SW 1271 (cell line): ENCODE data around the gene TNIK.

Experiments used
- DNase-seq, 2 experiments: peaks; one replicate each; lab custom pipeline; 2025; lab: John Stamatoyannopoulos, UW

The TNIK gene

DNA sequence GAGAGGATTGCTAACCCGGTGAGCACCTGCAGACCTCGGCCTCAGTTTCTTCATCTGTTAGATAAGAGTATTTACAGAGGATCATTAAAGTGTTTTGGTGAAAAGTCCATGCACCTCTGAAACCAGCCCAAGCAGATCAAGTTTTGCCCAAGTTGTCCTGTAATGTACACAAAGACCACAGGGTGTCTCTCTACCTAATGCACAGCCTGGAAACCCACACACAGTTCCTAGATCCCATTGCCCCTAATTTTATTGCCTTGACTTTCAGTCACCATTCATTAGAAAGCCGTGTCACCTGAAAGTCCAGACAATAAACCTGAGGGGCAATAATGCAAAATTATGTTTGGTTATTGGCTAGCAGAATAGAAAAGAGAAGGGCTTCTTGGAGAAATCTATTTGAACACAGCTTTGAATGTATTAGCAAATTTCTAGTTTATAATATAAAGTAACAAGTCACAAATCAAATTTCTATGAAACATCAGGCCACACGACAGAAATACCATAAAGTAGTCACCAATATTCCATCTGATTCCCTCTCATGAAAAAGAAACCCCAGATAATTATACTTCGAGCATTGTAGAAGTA, 272.4 kb downstream of the TNIK start:
- DNase-seq, result peak in 1 of 2 experiments; percentile 38

DNA sequence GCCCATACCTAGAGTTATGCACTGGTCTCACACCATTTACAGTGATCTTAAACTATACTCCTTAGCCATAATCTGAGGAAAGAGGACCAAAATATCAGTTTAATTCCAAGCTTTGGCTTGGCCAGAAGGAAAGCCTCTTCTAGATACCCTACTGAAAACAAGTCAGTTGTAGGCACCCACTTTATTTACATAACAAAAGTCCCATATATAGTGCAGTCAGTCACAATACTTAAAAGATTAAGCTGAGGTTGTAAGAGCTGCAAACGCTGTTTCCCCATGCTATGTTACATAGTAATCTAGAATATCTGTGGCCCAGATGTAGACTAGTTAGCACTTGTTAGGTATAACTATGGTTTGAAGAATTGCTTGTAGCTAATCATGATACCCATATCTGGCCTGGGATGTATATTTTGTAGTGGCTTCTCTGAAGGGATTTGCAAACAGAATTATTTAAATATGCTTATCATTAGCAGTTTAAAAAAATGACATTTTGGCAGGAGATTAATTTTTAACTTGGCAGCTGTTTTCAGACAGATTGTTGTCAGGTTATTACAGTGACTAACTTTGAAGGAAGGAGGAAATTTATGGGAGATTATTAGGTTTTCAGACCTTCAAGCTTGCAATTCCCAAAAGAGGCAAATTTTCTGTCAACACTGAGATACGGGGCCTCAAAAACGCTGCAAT, 273.2 kb downstream of the TNIK start:
- DNase-seq, result no peak

DNA sequence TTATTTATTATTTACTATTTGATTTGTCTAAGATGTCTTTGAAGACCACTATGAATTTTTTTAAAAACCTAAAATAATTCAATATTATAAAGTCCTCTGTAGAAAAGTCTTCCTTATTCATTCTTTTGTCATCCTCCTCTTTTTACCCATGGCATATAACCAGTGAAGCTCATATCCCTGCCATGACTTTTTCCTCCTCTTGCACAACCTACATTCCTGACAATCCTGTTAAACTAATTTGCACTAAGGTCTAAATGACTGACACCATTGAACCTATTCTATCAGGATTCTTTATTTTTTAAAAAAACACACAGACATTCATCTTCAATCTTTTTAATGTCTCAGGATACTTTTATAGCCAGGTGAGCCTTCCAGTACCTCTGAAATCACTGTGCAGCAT, 273.8 kb downstream of the TNIK start:
- DNase-seq, result no peak

DNA sequence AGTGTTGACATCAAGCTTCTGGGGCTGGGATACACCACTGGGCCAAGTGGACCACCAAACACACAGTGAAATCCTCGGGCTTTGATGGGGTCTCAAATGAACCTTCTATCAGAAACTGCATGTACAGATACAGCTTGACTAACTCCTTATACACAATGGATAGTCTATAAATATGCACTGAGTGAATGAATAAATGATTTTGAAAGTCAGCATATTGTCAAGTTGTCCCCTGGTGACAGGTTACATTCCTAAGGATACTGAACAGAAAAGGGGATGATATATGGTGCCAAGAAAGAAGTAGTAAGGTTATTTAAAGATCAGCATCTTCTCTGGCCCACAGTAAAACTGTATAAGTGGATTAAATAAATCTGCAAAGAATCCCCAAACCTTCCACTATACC, 274.2 kb downstream of the TNIK start:
- DNase-seq, result no peak

DNA sequence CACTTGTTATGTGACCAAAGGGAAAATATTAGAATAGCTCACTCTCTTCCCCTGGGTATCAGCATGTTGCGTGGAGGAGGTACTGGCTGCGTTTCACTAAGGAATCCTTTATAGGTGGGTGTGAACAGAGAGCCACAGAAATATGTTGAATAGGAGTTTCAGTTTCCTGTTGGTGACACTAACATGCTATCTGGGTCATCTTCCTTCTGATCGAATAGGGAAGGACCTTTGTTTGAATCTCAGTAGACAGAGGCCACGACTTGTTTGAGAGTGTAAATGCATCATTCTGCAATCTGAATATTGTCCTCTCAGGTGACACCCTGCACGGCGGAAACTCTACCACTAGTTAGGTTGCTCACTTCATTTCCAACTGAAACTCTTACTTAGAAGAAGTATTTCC, 275.8 kb downstream of the TNIK start:
- DNase-seq, result no peak

DNA sequence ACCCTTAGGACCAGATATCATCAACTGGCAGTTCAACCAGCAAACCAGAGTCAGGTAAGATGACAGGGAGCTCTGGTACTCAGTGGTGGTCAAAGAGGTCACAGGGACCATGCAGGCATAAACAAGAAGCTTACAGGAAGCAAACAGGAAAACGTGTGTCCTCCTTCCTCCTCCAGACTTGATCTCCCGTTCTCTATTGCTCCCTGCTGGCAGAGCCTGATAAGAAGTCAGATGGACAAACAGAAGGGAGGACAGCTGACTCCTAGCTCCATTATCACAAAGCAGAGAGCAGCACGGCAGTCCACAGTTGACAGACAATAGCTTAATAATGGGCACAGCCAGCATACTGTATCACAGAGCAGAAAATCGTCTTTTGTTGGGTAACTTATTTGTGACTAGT, 277.2 kb downstream of the TNIK start:
- DNase-seq, result no peak

DNA sequence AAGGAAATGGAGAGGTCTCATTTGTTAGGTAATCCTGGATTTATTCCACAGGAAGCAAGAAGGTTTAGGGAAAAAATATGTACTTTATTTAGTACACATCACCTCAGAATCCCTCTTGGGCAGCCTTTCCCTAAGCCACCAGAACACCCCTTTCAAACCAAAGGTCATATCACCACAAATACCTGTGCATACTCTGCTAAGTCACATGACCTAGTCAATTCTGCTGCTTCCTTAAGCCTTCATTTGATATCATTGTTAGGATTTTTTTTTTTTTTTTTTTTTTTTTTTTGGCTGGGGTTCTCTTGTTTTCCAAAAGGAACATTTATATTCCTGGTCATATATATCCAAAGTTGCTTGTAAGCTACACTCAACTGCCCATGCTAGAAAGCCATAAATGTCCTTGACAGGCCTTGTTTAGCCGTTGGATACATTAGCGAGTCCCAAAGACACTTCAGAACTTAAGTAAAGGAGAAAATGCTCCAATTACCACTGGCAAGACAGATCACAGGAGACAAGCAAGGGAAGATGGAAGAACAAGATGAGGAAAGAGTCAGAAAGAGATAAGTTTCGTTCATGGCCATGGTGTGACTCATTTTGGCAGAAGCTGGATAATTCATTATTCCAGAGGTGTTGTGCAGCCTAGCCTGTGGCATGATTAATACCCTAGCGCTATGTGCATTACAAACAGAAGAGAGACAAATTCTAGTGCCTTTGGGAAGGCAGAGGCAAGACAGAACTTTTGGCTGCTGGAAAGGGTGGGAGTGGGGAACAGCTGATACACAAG, 278.1 kb downstream of the TNIK start:
- DNase-seq, result no peak

DNA sequence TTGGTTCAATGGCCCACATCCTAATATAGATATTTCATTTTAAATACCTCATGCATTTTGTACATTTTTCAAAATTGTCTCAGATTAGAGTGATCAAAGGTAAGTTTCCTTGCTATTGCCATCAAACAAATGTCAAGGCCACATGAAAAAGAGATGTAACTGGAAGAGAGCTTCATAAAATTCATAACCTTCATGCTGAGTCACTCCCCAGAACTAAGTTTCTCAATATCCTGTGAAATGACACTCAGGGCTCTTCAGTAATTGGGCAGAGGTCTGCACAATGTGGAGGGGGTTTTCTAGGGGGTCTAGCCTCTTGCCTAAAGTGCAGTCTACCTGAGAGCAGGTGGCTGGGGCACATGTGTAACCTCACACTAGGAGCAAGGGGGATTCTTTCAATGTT, 281.5 kb downstream of the TNIK start:
- no peak for DNase-seq

DNA sequence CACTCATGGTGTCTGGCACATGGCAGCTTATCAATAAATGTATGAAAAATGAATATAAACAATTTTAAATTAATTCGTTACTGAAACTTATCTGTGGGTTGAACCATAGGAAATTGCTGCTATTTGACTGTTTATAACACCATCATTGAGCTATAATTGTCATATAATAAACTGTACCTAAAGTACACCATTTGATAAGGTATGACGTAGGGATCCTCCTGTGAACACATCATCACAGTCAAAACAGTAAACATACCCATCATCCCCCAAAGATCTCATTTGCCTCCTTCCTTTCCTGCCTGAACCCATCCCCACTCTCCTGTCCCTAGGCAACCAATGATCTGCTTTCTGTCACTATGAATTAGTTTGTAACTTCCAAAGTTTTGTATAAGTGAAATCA, 282.7 kb downstream of the TNIK start:
- DNase-seq, result no peak

DNA sequence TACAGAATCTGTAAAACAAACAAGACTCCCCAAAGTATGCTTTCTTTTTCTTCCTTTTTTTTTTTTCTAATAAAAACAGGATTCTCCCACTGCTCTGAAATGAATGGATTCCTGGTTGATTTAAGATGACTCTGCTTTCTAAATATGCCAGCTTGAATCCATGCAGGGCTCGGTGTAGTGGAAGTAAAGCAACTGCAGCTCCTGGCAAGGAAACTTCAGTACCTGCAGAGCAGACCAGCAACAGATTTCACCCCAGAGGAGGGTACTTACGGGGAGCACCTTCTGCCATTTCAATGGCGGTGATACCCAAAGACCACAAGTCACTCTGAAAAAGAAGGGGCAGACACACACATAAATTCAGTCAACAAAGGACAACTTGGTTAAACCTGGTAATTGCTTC, 283.1 kb downstream of the TNIK start:
- no peak for DNase-seq

DNA sequence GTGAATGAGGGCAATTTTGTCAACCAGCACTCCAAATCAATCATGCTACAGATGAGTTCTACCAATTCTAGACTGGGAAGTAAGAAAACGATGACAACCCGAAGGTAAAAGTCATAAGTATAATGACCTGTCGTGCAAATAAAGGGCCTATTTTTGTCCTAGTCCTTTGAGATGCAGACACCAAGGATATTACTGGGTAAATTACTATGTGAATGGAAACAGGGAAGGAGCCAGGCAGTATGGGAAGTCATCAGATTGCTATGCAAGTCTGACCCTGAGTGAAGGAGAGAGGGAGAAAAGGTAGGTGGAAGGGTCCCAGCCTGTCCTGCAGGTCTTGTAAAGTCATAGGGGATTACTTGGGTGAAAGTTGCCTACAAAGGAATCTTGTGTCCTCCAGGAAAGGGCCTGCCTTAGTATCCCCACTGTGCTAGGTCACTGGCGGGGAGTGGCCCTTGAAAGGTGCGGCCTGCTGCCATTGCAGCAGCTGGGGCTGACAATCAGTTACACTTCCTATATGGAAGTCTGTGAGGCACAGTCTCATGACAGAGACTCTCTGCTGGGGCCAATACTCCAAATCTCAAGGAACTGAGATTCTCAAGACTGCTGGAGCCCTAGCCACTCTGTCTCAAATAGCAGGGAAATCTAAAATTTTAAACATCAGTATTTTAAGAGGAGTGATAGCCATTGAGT, 283.8 kb downstream of the TNIK start:
- DNase-seq, result no peak

DNA sequence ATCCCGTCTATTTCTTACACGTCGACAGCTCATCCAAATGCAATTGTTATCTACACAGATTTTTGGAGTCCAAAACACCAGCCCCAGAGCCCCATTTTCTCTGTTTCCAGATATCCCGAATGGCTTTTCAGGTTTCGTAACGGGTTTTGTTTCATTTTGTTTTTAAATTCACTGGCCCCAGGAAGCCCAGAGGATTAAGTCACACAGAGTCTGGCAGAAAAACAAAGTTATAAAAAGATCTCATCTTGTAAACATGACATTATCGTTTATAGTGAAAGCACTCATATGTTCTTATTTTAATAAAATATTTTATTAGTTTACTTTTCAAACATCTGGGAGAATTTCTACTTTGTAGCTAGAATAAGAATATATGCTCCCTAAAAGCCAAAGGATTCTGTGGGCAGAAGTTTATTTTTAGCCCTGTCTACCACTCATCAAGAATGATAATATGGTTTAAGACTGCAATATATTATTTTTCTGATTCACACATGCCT, 284.4 kb downstream of the TNIK start:
- DNase-seq, result no peak

DNA sequence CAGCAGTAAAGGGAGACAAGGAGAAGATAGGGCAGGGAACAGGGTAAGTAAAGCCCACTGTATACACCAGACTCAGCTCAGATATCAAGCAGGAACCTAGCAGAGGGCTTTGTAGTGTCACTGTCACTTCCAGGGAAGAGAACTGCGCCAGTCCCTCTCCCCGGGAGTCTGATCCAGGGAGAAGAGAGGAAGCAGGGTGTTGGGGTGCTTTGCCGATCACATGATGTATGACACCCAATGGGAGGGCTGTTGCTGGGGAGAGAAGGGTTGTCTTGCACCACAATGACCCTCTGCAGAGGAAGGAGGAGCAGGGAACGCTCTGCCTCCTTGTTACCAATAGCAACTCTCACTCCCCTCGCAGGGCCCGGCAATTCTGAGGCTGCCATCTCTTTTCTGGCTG, 286.5 kb downstream of the TNIK start:
- no peak for DNase-seq

DNA sequence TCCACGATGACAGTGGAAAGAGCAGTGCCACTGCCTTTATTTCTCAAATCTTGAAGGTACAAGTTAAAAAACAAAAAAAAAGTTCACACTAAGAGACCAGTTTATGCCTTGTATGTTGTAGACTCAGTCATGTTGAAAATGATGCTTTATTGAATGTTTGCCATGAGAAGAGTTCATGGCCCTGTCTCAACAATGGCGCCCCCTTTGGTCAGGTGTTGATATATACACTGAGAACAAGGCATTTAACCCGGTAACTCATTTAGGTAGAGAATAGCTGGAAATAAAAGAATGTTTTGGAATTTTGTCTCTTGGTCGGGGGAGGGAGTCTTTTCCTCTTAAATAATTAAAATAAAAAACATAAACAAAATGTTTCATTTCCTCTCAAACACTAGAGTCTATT, 288.1 kb downstream of the TNIK start:
- DNase-seq, result no peak

DNA sequence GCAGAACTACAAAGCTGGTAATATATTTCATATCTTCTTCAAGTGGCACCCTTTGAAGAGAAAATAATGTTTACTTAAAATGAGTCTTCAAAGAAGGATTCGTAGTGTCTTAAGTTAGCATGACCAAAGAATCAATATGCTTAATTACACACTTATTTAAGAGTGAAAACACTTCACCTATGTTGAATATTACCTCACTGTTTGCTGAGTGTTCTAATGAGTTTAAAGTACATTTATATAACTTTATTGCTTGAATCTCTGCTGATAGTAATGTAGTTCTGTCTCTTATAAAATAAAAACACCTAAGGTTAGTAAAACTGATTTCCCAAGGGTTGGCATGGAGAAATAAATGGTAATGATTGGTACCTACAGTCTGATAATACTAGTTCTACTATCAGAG, 290.3 kb downstream of the TNIK start:
- DNase-seq, result no peak

DNA sequence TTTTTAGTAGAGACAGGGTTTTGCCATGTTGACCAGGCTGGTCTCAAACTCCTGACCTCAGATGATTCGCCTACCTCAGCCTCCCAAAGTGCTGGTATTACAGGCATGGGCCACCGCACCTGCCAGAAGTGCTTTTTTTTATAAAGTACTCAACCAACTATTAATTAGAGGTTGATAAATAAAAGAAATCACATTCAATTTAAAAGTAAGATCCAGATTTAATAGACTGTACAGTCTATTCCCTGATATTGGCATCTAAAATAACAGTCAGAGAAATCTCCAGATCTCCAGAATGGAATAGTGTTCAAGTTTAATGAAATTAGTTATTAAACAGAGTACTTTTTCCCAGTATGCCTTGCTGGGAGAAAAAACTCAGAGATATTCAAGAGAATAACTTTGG, 290.8 kb downstream of the TNIK start:
- no peak for DNase-seq

DNA sequence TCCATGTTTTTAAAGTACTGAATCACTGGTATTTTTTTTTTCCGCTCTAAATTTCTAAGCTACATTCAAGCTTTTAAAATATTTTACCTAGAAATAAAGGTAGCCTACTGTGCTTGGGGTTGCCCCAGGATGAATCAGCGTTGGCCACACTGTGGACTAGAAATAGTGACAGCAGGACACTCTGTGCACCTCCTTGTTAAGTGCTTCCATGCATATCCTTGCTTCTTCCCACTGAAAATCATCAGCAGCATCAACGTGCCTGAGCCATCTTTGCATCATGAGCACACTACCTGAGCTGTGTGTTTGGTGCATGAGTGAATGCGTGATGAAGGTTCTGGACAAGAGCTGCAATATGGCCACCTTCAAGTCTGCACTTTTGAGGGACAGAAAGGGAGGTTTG, 291.7 kb downstream of the TNIK start:
- no peak for DNase-seq

DNA sequence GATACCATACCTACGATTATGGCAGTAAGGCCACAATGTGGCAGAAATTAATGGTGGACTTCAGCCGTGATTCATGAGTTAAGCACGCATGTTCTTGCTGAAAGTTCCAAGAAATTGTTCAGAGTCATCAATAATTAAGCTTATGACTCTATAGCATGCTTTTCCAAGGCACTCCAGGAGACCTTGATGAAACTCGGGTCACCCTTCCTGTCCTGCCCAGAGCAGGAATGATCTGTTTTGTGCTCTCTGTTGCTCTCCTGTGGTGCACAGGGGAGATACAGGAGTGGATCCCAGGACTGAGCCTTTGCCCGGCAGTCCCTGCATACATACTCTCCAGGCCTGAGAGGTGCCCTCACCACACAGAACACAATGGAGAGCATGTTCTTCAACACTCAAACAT, 292.1 kb downstream of the TNIK start:
- no peak for DNase-seq

DNA sequence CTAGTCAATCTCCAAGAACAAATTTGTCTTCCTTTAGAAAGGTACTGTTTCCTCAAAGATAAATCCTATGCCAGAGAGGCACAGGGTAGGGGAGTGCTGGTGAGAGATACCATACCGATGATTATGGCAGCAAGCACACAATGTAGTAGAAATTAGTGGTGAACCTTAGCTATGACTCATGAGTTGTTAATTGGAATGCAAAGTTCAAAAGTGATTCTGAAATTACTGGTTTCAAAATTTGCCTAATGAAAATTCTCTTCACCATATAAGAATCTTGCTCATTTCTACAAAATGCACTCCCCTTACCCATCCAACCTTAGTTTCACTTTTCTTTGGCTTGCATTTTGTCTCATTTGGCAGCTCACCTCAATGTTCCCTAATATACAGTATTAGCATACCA, 294.2 kb downstream of the TNIK start:
- DNase-seq, result no peak

DNA sequence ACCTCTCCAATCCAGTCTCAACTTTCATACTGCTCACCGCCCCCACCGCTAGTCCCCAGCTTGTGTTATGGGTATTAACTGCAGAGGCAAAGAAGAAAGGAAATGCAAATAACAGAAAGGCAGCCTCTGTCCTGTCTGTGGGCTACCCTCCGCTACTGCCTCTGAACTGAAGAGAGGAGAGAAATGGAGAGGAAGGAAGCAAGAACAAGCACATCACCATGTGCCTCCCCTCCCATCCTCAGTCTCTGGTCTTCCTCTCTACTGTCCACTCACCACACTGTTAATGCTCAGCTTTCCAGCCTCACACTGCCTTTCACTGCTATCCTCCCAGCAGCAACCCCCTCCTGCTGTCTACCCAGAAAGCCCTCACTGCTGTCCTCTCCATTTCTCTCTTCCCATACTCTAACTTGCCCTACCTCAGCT, 294.7 kb downstream of the TNIK start:
- no peak for DNase-seq

DNA sequence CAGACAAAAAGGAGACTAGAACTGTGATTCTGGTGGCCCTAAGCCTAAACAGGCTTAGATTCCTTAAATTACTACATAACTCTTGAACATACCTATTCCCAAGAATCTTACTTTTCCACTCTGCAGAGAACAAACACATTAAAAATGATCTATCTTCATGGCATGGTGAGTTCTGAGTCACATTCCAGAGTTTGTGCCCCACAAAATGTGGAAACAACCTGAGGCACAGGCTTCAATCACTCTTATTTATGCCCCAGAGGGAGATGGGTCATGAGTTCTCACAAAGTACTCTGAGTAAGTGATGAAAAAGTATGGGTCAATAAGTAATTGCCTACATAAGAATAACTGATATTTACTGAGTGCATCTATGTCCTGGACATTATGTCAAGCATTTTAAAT, 296.1 kb downstream of the TNIK start:
- no peak for DNase-seq
